Type B pancreatic cell (in vitro differentiated cells): ENCODE measurements around the gene KLHL29. TPM values are rescaled to one million over a fixed set of nuclear protein-coding genes. Genes with fewer than 3 reads are reported as not detected.

Source experiments
- DNase-seq: peaks from one replicate; pipeline ENCODE4 v3.0.0; 2021; ENCODE audit warnings: mixed read lengths; ENCODE audit not compliant: unreplicated experiment; ENCODE audit errors: extremely low spot score
- H3K27ac Mint-ChIP-seq: 2 replicates; pipeline ENCODE4 v1.8.0; 2021; ENCODE audit warnings: mild to moderate bottlenecking, mixed read lengths
- H3K27me3 Mint-ChIP-seq: 2 replicates; pipeline ENCODE4 v1.8.0; 2021; ENCODE audit warnings: mixed read lengths
- H3K36me3 Mint-ChIP-seq: 2 replicates; pipeline ENCODE4 v1.8.0; 2021; ENCODE audit warnings: mixed read lengths
- H3K4me1 Mint-ChIP-seq: one replicate; pipeline ENCODE4 v1.8.0; 2021; ENCODE audit warnings: mixed read lengths; ENCODE audit not compliant: unreplicated experiment
- H3K4me3 Mint-ChIP-seq: 2 replicates; pipeline ENCODE4 v1.8.0; 2021; ENCODE audit warnings: mild to moderate bottlenecking, mixed read lengths
- H3K9me3 Mint-ChIP-seq: 2 replicates; pipeline ENCODE4 v1.8.0; 2021; ENCODE audit warnings: mixed read lengths
- total RNA-seq: library from RNA; stranded (reverse); gene quantifications from 2 replicates; pipeline ENCODE4 v1.2.1, GENCODE V29; 2021; ENCODE audit warnings: low replicate concordance
- TF ChIP-seq, protein P1 (sequence below): fragments of 200-600 bp; sonication (generic); conservative IDR thresholded peaks from 2 replicates; pipeline ENCODE4 v1.5.0; 2021; ENCODE audit warnings: antibody characterized with exemption, mild to moderate bottlenecking

KLHL29 gene
- total RNA-seq, 1 donor from 2014 or later, result 24.1 TPM

DNA sequence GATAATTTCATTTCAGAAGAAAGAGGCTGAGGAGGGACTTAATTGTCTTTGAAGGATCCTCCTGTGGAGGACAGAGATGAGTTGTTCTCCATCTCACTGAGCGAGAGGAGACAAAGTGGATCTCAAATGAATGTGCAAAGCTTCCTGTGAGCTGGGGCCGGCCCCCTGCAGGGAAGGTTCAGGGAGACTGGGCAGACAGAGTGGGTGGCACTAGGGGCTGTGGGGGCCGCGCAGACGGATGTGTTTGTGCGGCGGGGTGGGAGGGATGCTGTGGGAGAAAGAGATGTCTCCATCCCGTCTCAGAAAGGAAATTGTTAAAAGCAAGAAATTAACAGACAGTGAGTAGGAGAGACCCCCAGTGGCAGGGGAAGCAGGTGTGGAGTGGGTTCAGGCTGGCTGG lies 29.1 kb downstream of the KLHL29 start:
- Mint-ChIP-seq H3K36me3 (peaks cover 11% of the 10 kb centered on the region), H3K9me3 (no peaks in the 10 kb centered on the region), H3K27ac (no peak overlapping the region), H3K4me3 (no peak overlapping the region), H3K27me3 (no peaks in the 10 kb centered on the region), H3K4me1 (peaks cover 37% of the 10 kb centered on the region)
- no peak for DNase-seq
- TF ChIP-seq, protein P1, sequence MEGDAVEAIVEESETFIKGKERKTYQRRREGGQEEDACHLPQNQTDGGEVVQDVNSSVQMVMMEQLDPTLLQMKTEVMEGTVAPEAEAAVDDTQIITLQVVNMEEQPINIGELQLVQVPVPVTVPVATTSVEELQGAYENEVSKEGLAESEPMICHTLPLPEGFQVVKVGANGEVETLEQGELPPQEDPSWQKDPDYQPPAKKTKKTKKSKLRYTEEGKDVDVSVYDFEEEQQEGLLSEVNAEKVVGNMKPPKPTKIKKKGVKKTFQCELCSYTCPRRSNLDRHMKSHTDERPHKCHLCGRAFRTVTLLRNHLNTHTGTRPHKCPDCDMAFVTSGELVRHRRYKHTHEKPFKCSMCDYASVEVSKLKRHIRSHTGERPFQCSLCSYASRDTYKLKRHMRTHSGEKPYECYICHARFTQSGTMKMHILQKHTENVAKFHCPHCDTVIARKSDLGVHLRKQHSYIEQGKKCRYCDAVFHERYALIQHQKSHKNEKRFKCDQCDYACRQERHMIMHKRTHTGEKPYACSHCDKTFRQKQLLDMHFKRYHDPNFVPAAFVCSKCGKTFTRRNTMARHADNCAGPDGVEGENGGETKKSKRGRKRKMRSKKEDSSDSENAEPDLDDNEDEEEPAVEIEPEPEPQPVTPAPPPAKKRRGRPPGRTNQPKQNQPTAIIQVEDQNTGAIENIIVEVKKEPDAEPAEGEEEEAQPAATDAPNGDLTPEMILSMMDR, result no peak

- peak; percentile 47 for DNase-seq
- no peak overlapping the region for H3K27ac Mint-ChIP-seq
Observed at GRCh38 chr2:23414871-23415270, 29.9 kb downstream of the KLHL29 start.

DNA sequence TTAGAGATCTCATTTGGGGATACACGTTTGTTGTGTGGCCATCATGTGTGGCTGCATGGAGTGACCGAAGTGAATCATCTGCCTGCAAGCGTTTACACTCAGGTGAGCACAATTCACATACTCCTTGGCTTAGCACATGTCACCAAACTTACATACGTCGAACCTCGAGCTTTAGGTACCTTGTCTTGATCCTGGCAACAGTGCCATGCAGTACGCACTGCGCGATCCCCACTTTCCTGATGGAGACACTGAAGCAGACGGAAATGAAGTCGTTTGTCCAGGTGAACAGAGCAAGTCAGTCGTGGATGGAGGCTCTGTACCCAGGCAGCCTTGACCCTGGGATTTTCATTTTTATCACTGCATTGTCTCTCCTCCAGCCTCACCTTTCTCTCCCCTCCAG lies 32.3 kb downstream of the KLHL29 start:
- TF ChIP-seq, protein P1, result no peak
- Mint-ChIP-seq H3K4me1 (peaks cover 41% of the 10 kb centered on the region), H3K36me3 (peaks cover 4% of the 10 kb centered on the region), H3K4me3 (no peak overlapping the region), H3K9me3 (no peaks in the 10 kb centered on the region), H3K27ac (no peak overlapping the region), H3K27me3 (no peaks in the 10 kb centered on the region)
- no peak for DNase-seq

More at GRCh38 chr2:23414871-23415270, 29.9 kb downstream of the KLHL29 start:
- Mint-ChIP-seq H3K36me3 (peaks cover 11% of the 10 kb centered on the region), H3K9me3 (no peaks in the 10 kb centered on the region), H3K4me1 (peaks cover 42% of the 10 kb centered on the region), H3K4me3 (no peak overlapping the region), H3K27me3 (no peaks in the 10 kb centered on the region)
- TF ChIP-seq, protein P1, result peak; percentile 33

- no peaks in the 10 kb centered on the region for H3K9me3 Mint-ChIP-seq
- H3K27ac Mint-ChIP-seq, result no peak overlapping the region
- TF ChIP-seq, protein P1, result no peak
Observed at GRCh38 chr2:23418056-23418455, 33.1 kb downstream of the KLHL29 start.

DNA sequence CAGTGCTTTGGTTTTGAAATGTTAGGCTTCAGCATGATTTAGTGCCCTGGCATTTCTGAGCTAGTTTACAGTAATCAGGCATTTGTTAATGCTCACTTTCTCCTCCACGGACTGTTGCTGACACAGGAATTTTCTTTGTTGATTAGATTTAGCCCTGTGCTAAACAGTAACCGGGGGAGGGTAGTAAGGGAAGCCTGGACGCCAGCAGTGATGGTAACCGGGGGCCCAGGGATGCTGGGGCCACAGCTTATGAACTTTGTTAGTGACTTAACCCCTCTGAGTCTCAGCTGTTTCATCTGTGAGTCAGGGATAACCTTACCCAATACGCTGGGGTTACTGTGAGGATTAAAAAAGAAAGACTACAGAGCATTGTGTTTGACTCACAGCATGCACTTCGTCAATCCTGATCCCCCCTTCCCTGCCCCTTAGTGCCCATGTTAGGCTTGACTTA lies 33.5 kb downstream of the KLHL29 start:
- TF ChIP-seq, protein P1, result no peak

More at GRCh38 chr2:23418056-23418455, 33.1 kb downstream of the KLHL29 start:
- H3K4me3 Mint-ChIP-seq, result no peak overlapping the region
- H3K27me3 Mint-ChIP-seq, result no peaks in the 10 kb centered on the region
- peaks cover 40% of the 10 kb centered on the region for H3K4me1 Mint-ChIP-seq
- DNase-seq, result peak; percentile 45
- peaks cover 3% of the 10 kb centered on the region for H3K36me3 Mint-ChIP-seq

More for the DNA sequence above, 33.5 kb downstream of the KLHL29 start:
- no peaks in the 10 kb centered on the region for H3K9me3 Mint-ChIP-seq
- peaks cover 38% of the 10 kb centered on the region for H3K4me1 Mint-ChIP-seq
- H3K36me3 Mint-ChIP-seq, result peaks cover 3% of the 10 kb centered on the region
- no peaks in the 10 kb centered on the region for H3K27me3 Mint-ChIP-seq
- H3K4me3 Mint-ChIP-seq, result no peak overlapping the region
- H3K27ac Mint-ChIP-seq, result no peak overlapping the region
- DNase-seq, result peak; percentile 58
